Adipocyte (in vitro differentiated cells): ENCODE measurements around the gene USP17L15.
"Not testable (repeated sequence)": the region's sequence is repeated elsewhere in the genome, so short reads cannot be mapped to it uniquely, and the experiment has no call there.

Source experiments
- DNase-seq: peaks from one replicate; pipeline ENCODE4 v3.0.0-alpha.2; 2015; ENCODE audit warnings: low read depth
- H3K27me3 ChIP-seq: replicated peaks from 2 replicates; pipeline ENCODE4 v1.7.0; 2013; ENCODE audit warnings: mild to moderate bottlenecking, low read length, moderate library complexity; ENCODE audit not compliant: control insufficient read depth, insufficient read depth
- H3K36me3 ChIP-seq: 2 replicates; pipeline ENCODE4 v1.7.0; 2013; ENCODE audit warnings: low read length, mild to moderate bottlenecking, moderate library complexity; ENCODE audit not compliant: control insufficient read depth, insufficient read depth, severe bottlenecking
- H3K4me1 ChIP-seq: 2 replicates; pipeline ENCODE4 v1.7.0; 2013; ENCODE audit warnings: mild to moderate bottlenecking, low read length, moderate library complexity; ENCODE audit not compliant: control insufficient read depth, insufficient read depth
- H3K4me3 ChIP-seq: 2 replicates; pipeline ENCODE4 v1.7.0; 2013; ENCODE audit warnings: mild to moderate bottlenecking, low read length, moderate library complexity
- H3K9ac ChIP-seq: 2 replicates; pipeline ENCODE4 v1.7.0; 2013; ENCODE audit warnings: mild to moderate bottlenecking, low read length, moderate library complexity
- H3K9me3 ChIP-seq: 2 replicates; pipeline ENCODE4 v1.7.0; 2013; ENCODE audit warnings: mild to moderate bottlenecking, low read length, moderate library complexity; ENCODE audit not compliant: control insufficient read depth

The USP17L15 gene

DNA sequence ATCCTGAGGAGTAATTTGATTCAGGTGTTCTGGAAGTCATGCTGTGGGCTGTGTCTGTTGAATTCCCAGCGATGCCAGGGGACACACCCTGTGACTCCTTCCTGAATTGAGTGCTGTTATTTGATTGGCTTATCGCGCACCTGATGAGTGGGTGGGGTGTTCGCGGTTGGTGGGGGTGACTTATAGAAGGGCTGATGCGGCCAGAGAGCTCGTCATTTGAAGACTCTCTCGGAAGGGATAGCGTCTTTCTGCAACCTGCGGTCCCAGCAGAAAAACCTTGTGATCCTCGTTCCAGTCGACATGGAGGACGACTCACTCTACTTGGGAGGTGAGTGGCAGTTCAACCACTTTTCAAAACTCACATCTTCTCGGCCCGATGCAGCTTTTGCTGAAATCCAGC is 23.6 kb downstream of the USP17L15 start, which contains the start of gene USP17L20:
USP17L20 (plus strand) TSS at position 301 of the 400 bp plus-strand sequence; CDS start at position 301, 0 bp downstream.
- DNase-seq, H3K4me1 ChIP-seq, H3K36me3 ChIP-seq, H3K9ac ChIP-seq, H3K27me3 ChIP-seq, H3K9me3 ChIP-seq, H3K4me3 ChIP-seq: not testable (repeated sequence)

DNA sequence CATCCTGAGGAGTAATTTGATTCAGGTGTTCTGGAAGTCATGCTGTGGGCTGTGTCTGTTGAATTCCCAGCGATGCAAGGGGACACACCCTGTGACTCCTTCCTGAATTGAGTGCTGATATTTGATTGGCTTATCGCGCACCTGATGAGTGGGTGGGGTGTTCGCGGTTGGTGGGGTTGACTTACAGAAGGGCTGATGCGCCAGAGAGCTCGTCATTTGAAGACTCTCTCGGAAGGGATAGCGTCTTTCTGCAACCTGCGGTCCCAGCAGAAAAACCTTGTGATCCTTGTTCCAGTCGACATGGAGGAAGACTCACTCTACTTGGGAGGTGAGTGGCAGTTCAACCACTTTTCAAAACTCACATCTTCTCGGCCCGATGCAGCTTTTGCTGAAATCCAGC is 28.4 kb downstream of the USP17L15 start, which contains the start of gene USP17L21:
USP17L21 (plus strand) TSS at position 301 of the 400 bp plus-strand sequence; CDS start at position 301, 0 bp downstream.
- H3K4me1 ChIP-seq, H3K4me3 ChIP-seq, H3K9ac ChIP-seq, H3K27me3 ChIP-seq, H3K36me3 ChIP-seq, H3K9me3 ChIP-seq, DNase-seq: not testable (repeated sequence)

DNA sequence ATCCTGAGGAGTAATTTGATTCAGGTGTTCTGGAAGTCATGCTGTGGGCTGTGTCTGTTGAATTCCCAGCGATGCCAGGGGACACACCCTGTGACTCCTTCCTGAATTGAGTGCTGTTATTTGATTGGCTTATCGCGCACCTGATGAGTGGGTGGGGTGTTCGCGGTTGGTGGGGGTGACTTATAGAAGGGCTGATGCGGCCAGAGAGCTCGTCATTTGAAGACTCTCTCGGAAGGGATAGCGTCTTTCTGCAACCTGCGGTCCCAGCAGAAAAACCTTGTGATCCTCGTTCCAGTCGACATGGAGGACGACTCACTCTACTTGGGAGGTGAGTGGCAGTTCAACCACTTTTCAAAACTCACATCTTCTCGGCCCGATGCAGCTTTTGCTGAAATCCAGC is 33.1 kb downstream of the USP17L15 start, which contains the start of gene USP17L22:
USP17L22 (plus strand) TSS at position 301 of the 400 bp plus-strand sequence; CDS start at position 301, 0 bp downstream.
- H3K9ac ChIP-seq, H3K4me3 ChIP-seq, H3K36me3 ChIP-seq, DNase-seq, H3K4me1 ChIP-seq, H3K27me3 ChIP-seq, H3K9me3 ChIP-seq: not testable (repeated sequence)

DNA sequence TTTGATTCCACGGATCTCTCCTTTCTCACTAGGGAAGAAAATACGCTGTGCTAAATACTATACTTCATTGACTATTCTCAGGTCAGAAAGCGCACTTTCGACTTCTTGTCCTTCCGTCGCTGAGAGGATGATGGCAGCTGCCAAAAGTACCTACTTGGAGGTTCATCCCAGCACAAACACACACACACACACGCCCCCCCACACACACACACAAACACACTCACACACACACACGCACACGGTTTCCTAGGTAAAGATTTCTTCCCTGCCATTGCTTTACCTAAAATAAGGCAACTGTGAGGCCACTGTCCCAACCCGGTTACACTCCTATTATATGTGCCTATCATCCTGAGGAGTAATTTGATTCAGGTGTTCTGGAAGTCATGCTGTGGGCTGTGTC is 37.5 kb downstream of the USP17L15 start:
- not testable (repeated sequence) for DNase-seq, H3K4me3 ChIP-seq, H3K4me1 ChIP-seq, H3K36me3 ChIP-seq, H3K9ac ChIP-seq, H3K9me3 ChIP-seq, H3K27me3 ChIP-seq
